CD4-positive, CD25-positive, alpha-beta regulatory T cell (primary cell): ENCODE data around the gene KBTBD13. TPM values are rescaled to one million over a fixed set of nuclear protein-coding genes. Genes with fewer than 3 reads are reported as not detected.

Experiments
- ATAC-seq, 2 donors: fragments of 150-1000 bp; cut with Tn5 transposase; one replicate each; pipeline ENCODE4 v1.10.0; 2021; ENCODE audit warnings: low read depth in 2 of 2, moderate number of reproducible peaks in 2 of 2, moderate library complexity in 1 of 2
- DNase-seq, 3 donors: peaks; one replicate each; pipeline versions ENCODE4 v3.0.0 to v3.0.0-alpha.2; 2012 to 2022; ENCODE audit warnings: mixed read lengths in 1 of 3
- H3K27ac ChIP-seq: one replicate; pipeline ENCODE4 v1.7.0; 2013; ENCODE audit warnings: mild to moderate bottlenecking, low read length; ENCODE audit not compliant: insufficient read depth, poor library complexity, severe bottlenecking
- H3K27me3 ChIP-seq: one replicate; pipeline ENCODE4 v1.7.0; 2013; ENCODE audit warnings: low read length; ENCODE audit not compliant: control insufficient read depth, insufficient read depth
- H3K36me3 ChIP-seq: one replicate; pipeline ENCODE4 v1.7.0; 2013; ENCODE audit warnings: mild to moderate bottlenecking, low read length, moderate library complexity; ENCODE audit not compliant: control insufficient read depth, insufficient read depth
- H3K4me1 ChIP-seq: 2 replicates; pipeline ENCODE4 v1.7.0; 2013; ENCODE audit warnings: mild to moderate bottlenecking, low read length; ENCODE audit not compliant: insufficient read depth, control insufficient read depth, poor library complexity, severe bottlenecking
- H3K4me3 ChIP-seq: one replicate; pipeline ENCODE4 v1.7.0; 2013; ENCODE audit warnings: low read depth, mild to moderate bottlenecking, low read length, moderate library complexity
- H3K9me3 ChIP-seq, 2 experiments: 1 replicate in 1 of 2; 2 replicates in 1 of 2; pipeline ENCODE4 v1.7.0; 2013; ENCODE audit warnings: low read length in 2 of 2, mild to moderate bottlenecking in 1 of 2, moderate library complexity in 1 of 2; ENCODE audit not compliant: control insufficient read depth in 2 of 2
- H3K27ac Mint-ChIP-seq, 3 donors: one replicate each; pipeline ENCODE4 v1.8.0; 2020 to 2022; ENCODE audit warnings: mild to moderate bottlenecking in 3 of 3, mixed read lengths in 3 of 3, moderate library complexity in 2 of 3
- H3K27me3 Mint-ChIP-seq: one replicate; pipeline ENCODE4 v1.8.0; 2022; ENCODE audit warnings: mild to moderate bottlenecking, mixed read lengths
- H3K36me3 Mint-ChIP-seq: one replicate; pipeline ENCODE4 v1.8.0; 2020; ENCODE audit warnings: mixed read lengths
- H3K4me1 Mint-ChIP-seq, 4 donors: one replicate each; pipeline ENCODE4 v1.8.0; 2020 to 2022; ENCODE audit warnings: mixed read lengths in 4 of 4, mild to moderate bottlenecking in 1 of 4
- H3K4me3 Mint-ChIP-seq, 4 donors: one replicate each; pipeline ENCODE4 v1.8.0; 2020 to 2022; ENCODE audit warnings: mild to moderate bottlenecking in 4 of 4, mixed read lengths in 4 of 4, moderate library complexity in 3 of 4
- H3K9me3 Mint-ChIP-seq, 7 donors: one replicate each; pipeline ENCODE4 v1.8.0; 2020 to 2022; ENCODE audit warnings: mixed read lengths in 7 of 7, mild to moderate bottlenecking in 3 of 7, moderate library complexity in 2 of 7
- polyA plus RNA-seq, 4 donors: library from polyadenylated mRNA; unstranded; fragments of 300-500 nt; fragmentation: Illumina TruSeq; gene quantifications; one replicate each; pipeline ENCODE4 v1.2.3, GENCODE V29; 2021
- total RNA-seq: library from RNA; stranded (reverse); gene quantifications from one replicate; pipeline ENCODE4 v1.2.3, GENCODE V29; 2022

Gene KBTBD13
- total and polyA plus RNA-seq, 5 donors from 2014 or later: not detected

DNA sequence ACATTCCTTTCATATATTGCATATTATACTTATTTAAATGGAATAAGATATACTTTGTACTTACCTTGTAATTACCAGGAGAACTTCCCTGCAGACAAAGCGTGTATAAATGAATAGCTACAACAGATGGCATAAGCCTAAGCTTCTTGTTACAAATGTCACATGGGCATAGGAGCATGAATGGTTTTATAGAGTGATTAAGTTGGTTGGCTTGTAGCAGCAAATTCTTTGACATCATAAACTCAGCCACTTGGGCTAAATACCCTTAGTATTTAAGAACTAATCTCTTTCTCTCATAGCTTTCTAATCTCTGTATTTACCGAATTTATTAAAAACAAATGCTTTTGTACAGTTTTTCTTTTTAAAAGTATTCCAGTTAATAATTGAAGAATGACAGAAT, 38.5 kb downstream of the KBTBD13 start, which contains the start of gene UBAP1L:
TSS of gene UBAP1L (minus strand) at position 115 of the 400 bp plus-strand sequence. CDS start 8,985 bp downstream, outside the sequence.
- Mint-ChIP-seq H3K27me3 (no peaks in the 10 kb centered on the region), H3K4me1 (peaks cover 0 to 7% (median 2%) of the 10 kb centered on the region in 4 donors), H3K27ac (no peak within 1 kb of the TSS), H3K4me3 (no peak within 1 kb of the TSS), H3K36me3 (peaks cover 51% of the 10 kb centered on the region), H3K9me3 (no peaks in the 10 kb centered on the region)
- H3K27ac ChIP-seq: no peak within 1 kb of the TSS
- no peaks in the 10 kb centered on the region for H3K9me3 ChIP-seq
- no peak for ATAC-seq
- H3K27me3 ChIP-seq: no peaks in the 10 kb centered on the region
- no peaks in the 10 kb centered on the region for H3K4me1 ChIP-seq
- no peak within 1 kb of the TSS for H3K4me3 ChIP-seq
- H3K36me3 ChIP-seq: peaks cover 72% of the 10 kb centered on the region
- DNase-seq: no peak

DNA sequence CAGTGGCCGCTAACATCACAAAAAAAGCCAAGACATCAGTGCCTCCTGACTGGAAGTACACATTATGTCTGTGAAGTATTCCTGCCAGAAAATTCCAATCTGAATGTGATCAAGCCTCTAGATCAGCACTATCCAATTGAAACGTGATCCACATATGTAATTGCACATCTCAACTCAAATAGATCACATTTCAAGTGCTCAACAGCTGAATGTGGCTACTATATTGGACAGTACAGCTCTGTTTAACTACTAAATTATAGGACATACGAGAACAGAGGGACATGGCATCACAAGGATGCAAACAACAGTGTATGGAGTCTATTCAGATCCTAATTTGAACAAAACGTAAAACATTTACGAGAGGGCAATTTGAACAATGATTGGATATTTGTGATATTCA, 39.0 kb downstream of the KBTBD13 start:
- H3K9me3 Mint-ChIP-seq: no peaks in the 10 kb centered on the region
- no peaks in the 10 kb centered on the region for H3K27me3 ChIP-seq
- peaks cover 0 to 7% (median 2%) of the 10 kb centered on the region in 4 donors for H3K4me1 Mint-ChIP-seq
- no peak overlapping the region for H3K27ac Mint-ChIP-seq
- no peak overlapping the region for H3K4me3 ChIP-seq
- no peaks in the 10 kb centered on the region for H3K4me1 ChIP-seq
- no peak for ATAC-seq
- DNase-seq: no peak
- peaks cover 51% of the 10 kb centered on the region for H3K36me3 Mint-ChIP-seq
- H3K9me3 ChIP-seq: no peaks in the 10 kb centered on the region
- no peaks in the 10 kb centered on the region for H3K27me3 Mint-ChIP-seq
- no peak overlapping the region for H3K4me3 Mint-ChIP-seq
- H3K27ac ChIP-seq: no peak overlapping the region
- peaks cover 72% of the 10 kb centered on the region for H3K36me3 ChIP-seq

Other genes starting within 250 kb of the KBTBD13 start
- gene PLEKHO2, start 234.8 kb upstream of the KBTBD13 start, total RNA-seq: 15.6 TPM
- 10 to 100 TPM; 27.2 to 33.4 (median 29.3) TPM for gene PLEKHO2, start 234.8 kb upstream of the KBTBD13 start, polyA plus RNA-seq
- 12.4 TPM for gene ANKDD1A, start 164.8 kb upstream of the KBTBD13 start, total RNA-seq
- gene ANKDD1A, start 164.8 kb upstream of the KBTBD13 start, polyA plus RNA-seq: 1 to 10 TPM in 2 of 4 donors, under 1 TPM in 2; 0.35 to 5.4 (median 0.83) TPM
- gene SPG21, start 86.8 kb upstream of the KBTBD13 start, total RNA-seq: 46.9 TPM
- 100 to 1,000 TPM; 126 to 146 (median 136) TPM for gene SPG21, start 86.8 kb upstream of the KBTBD13 start, polyA plus RNA-seq
- gene MTFMT, start 47.1 kb upstream of the KBTBD13 start, total RNA-seq: 6.1 TPM
- gene MTFMT, start 47.1 kb upstream of the KBTBD13 start, polyA plus RNA-seq: 10 to 100 TPM; 18.7 to 26.9 (median 19.9) TPM
- not detected for gene SLC51B, start 31.4 kb upstream of the KBTBD13 start, total RNA-seq
- gene SLC51B, start 31.4 kb upstream of the KBTBD13 start, polyA plus RNA-seq: not detected
- not detected for gene RASL12, start 8.8 kb upstream of the KBTBD13 start, total RNA-seq
- not detected for gene RASL12, start 8.8 kb upstream of the KBTBD13 start, polyA plus RNA-seq
- 10.1 TPM for gene UBAP1L, start 38.5 kb downstream of the KBTBD13 start, total RNA-seq
- gene UBAP1L, start 38.5 kb downstream of the KBTBD13 start, polyA plus RNA-seq: under 1 TPM in 3 of 4 donors, not detected in 1; 0.08 to 0.42 (median 0.21) TPM
- gene PDCD7, start 57.1 kb downstream of the KBTBD13 start, total RNA-seq: 37.6 TPM
- 10 to 100 TPM; 12.3 to 19.0 (median 13.5) TPM for gene PDCD7, start 57.1 kb downstream of the KBTBD13 start, polyA plus RNA-seq
- gene CLPX, start 108.6 kb downstream of the KBTBD13 start, total RNA-seq: 39.8 TPM
- 10 to 100 TPM; 31.2 to 37.5 (median 35.7) TPM for gene CLPX, start 108.6 kb downstream of the KBTBD13 start, polyA plus RNA-seq
- gene CILP, start 134.7 kb downstream of the KBTBD13 start, total RNA-seq: 0.52 TPM
- not detected for gene CILP, start 134.7 kb downstream of the KBTBD13 start, polyA plus RNA-seq
- gene PARP16, start 210.1 kb downstream of the KBTBD13 start, total RNA-seq: 14.9 TPM
- gene PARP16, start 210.1 kb downstream of the KBTBD13 start, polyA plus RNA-seq: 10 to 100 TPM; 20.4 to 25.9 (median 22.3) TPM
- gene RNU5A-1, start 219.3 kb downstream of the KBTBD13 start, total RNA-seq: not detected
- not detected for gene RNU5A-1, start 219.3 kb downstream of the KBTBD13 start, polyA plus RNA-seq
- not detected for gene RNU5B-1, start 227.9 kb downstream of the KBTBD13 start, total RNA-seq
- gene RNU5B-1, start 227.9 kb downstream of the KBTBD13 start, polyA plus RNA-seq: not detected